HG03175 (cell line): ENCODE results near the gene NUMB.

Experiments used
- ATAC-seq: cut with Tn5 transposase; IDR thresholded peaks from one replicate; pipeline ENCODE4 v1.9.1; 2021; ENCODE audit warnings: mild to moderate bottlenecking, moderate library complexity; ENCODE audit not compliant: unreplicated experiment

NUMB gene

DNA sequence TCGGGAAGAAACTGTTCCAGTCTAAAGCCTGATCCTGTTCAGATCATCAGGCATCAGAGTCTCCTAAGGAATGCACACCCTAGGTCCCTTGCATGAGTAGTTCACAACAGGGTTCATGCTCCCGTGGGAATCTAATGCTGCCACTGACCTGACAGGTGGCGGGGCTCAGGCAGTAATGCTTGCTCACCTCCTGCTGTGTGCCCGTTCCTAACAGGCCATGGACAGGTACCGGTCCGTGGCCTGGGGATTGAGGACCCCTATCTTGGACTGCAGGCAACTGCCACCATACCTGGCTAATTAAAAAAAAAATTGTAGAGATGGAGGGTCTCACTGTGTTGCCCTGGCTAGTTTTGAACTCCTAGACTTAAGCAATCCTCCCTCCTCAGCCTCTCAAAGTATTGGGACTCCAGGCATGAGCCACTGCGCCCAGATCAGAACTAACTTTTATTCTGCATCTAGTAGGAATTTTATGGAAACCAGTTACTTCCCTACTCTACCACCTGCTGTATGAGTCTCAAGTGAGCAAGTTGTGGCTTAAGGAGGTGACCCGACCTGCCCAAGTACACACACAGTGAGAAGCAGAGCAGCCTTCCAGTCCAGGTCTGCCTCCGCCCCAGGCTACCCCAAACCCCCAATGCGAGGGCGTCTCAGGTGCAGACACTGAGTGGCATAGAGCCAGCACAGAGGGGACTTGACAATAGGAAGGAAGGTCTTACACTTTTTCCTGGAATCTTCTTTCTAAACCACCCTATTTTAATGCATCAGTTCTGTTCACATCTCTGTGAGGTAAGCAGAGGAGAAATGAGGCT lies 223.6 kb downstream of the NUMB start:
- ATAC-seq, result no peak

DNA sequence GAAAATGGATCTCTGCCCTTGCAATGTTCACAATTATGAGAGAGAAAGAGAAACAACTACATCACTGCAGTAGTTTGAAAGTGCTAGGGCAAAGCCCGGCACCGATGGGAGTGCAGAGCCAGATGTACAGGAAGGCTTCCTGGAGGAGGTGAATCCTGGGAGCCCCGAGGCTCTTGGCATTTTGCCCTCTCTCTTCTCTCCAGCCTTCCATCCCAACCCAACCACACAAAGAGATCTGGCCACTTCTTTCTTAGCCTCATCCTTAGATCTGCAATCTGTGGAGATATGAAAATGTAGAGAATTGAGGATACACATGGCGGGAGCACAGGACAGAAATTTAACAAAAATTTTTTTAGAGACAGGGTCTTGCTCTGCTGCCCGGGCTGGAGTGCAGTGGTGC lies 224.3 kb downstream of the NUMB start:
- ATAC-seq, result no peak

DNA sequence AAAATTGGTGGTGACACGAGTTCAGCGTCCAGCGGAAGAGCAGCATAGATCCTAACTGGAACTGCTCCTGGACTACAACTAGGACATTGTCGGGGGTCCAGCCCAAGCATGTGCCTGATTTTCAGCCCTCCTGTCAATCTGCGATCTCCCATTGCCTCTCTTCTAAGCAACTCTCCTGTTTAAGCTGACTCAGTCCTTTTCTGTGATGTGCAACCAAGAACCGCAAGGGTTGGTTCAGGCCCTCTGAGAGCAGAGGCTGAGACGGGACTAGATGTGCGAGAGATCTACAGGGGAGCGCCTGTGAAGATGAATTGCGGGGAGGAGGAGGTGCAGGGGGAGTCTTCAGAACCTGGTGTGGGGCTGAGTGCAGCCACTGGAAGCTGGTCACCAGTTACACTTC lies 224.8 kb downstream of the NUMB start:
- no peak for ATAC-seq

DNA sequence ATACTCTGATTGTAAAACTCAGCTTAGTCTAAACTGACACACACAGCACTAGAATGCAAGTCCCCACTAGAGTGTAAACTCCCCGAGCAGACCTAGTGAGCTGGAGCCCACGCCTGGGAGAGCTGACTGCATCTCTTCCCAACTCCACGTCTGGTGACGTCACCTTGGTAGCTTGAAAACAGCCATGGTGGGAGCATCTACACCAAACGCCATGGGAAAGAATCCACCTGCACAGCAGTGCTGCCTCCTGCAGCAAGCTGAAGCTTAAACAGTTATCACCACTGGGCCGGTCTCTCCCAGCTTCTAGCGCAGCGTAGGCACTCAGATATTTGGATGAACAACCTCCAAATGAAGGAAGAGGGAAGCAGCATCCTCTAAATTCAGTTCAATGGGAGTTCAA lies 225.4 kb downstream of the NUMB start:
- no peak for ATAC-seq

DNA sequence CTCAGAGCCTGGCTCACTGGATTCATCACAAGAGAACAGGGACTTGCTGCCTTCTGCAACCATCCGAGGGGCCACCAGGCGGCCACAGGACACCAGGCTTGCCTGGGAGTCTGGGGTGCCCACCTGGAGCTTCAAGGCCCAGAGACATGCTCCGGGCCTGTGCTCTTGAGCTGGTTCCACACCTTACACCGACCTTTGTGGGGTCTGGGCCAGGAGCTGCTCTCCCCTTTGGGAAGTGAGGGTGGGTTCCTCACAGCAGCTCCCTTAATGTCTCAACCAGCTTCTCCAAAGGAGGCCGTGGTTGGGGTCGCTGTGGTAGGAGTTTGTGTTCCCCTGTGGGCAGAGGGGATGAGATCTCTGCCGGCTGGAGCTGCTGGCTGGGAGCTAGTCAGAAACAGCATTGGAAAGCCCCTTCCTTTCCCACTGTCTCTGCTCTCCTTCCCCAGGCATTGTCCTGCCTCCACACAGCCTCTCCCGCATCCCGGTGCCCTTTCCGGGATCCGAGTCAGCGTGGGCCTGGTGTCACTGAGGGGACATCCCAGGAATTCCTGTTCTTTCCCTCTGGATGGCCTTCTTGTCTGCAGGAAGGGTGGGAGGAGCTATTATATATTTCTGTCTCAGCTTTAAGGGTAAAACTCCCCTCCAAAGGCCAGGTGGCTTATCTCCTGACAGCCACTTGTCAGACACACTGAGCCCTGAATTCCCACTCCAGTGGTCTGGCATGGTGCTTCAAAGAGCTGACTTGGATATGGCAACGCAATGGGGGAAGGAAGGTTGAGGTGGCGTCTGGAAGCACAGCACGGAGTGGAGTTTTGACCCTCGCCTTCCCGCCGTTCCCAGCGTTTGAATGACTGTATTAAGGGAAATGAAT lies 226.1 kb downstream of the NUMB start:
- no peak for ATAC-seq

DNA sequence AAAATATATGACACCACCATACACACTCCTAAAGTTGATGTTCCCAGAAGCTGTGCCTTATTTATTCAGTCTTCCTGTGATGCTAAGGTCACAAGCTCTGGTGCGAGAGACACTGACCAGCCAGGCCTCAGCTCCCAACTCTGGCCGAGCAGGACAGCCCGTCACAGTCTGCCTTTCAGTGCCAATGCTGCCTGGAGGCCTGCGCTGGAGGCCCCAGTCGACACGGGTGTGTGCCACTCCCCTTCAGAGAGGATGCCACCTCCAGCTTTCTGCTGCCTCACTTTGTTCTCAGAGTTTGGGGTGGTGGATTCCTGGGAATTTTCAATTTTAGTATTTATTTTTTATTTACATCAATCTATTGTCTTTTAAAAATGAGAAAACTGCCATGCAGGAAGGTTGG lies 228.3 kb downstream of the NUMB start:
- no peak for ATAC-seq

DNA sequence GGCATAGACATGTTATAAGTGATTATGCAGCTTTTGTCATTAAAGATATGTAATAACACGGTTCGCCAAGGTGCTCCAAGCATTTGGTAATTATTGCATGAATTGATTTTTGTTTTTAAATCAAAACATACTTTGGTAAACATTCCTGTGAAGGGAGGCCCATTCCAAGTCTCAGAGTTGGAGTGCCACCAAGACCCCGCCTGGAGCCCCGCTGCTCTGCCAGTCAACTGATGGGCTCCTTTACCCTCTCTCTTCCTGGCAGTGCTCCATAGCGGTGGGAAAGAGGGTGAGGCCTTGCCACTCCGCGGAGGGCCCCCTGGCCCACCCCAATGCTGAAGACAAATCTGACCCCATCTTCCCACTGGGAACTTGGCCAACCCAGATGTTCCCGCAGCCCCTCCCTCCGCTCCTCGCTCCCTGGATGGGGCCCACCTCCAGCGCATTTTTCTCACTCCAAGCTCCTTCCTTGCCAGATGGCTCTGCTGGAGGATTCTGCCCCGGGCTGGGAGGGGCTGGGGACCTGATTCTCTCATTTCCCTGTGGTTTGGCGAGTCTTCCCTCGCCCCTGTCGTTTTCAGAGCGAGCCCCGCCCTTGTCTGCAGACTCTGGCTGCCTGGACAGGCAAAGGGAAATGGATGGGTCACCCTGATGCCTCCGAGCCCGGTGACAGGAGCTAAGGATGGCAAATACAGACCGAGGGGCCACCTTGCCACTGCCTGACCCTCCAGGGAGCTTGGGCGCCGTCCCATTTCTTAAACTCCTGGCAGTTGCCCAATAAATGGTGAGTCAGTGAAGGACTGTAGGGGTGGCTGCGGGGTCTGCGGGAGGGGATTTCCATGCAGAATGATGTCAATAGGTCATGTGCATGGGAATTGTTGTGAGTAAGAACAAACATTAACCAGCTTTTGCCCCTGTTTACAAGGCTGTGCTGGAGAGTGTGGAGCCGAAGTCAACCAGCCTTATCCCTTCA lies 230.2 kb downstream of the NUMB start:
- no peak for ATAC-seq

DNA sequence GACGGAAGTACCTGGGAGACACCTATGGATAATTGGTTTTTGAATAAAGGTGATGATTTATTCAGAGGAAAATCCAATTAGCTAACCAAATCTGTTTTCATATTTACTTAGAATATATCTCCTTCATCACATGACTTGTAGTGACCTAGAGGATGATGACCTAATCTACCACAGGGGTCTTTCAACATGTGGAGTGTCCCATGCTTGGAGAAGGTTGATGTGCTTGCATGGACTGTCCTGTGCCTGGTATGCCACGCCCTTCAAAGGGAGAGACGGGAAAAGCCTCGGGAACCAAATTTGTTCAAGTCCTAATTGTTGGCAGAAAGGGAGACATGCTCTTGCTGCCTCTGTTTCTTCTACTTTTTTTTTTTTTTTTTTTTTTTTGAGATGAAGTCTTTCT lies 232.8 kb downstream of the NUMB start:
- no peak for ATAC-seq
